ENCODE data around the gene RECQL5. TPM values are rescaled to one million over a fixed set of nuclear protein-coding genes. Genes with fewer than 3 reads are reported as not detected.
A peak's percentile ranks its signal among the peaks of the same experiment; 100 is the strongest.

The RECQL5 gene
- total RNA-seq, 1 experiment from 2014 or later: 40.0 TPM

- no CpG with 5 or more reads among the region's 12 CpGs for WGBS (ENCODE audit: extremely low coverage, insufficient read length, low lambda C conversion rate)
- H3K27me3 ChIP-seq (ENCODE audit: insufficient read depth, low read length): no peaks in the 10 kb centered on the region
- H2BK20ac ChIP-seq (ENCODE audit: low read depth, low read length, poor library complexity, severe bottlenecking): no peak overlapping the region
- H3K27me3 Mint-ChIP-seq (ENCODE audit: low read depth): peaks cover 2% of the 10 kb centered on the region
- no peak overlapping the region for H3K18ac ChIP-seq (ENCODE audit: insufficient read length, low read depth, low read length)
- H4K5ac ChIP-seq (ENCODE audit: insufficient read length, low read depth, low read length): no peak overlapping the region
- H4K91ac ChIP-seq (ENCODE audit: insufficient read length, low read depth, low read length): no peak overlapping the region
- H3K23ac ChIP-seq (ENCODE audit: insufficient read length, low read depth, low read length): no peak overlapping the region
- H3K14ac ChIP-seq (ENCODE audit: insufficient read depth, low read length): no peak overlapping the region
- no peak overlapping the region for H2BK15ac ChIP-seq (ENCODE audit: low read depth, low read length)
- H3K4me1 Mint-ChIP-seq: no peaks in the 10 kb centered on the region
- peak overlapping the region in 1 of 3 experiments; percentile 72; a peak in 1 of 7 replicates for H3K27ac Mint-ChIP-seq
- H2AK5ac ChIP-seq (ENCODE audit: insufficient read length, low read length): no peak overlapping the region
- H2BK12ac ChIP-seq (ENCODE audit: insufficient read length, low read depth, low read length): no peak overlapping the region
- no peak overlapping the region for H3T11ph ChIP-seq (ENCODE audit: low read length)
- no peaks in the 10 kb centered on the region for H3K9me3 ChIP-seq (ENCODE audit: control insufficient read depth, low read depth, low read length)
- no peaks in the 10 kb centered on the region for H3K23me2 ChIP-seq (ENCODE audit: insufficient read length, low read depth, low read length, poor library complexity, severe bottlenecking)
- H3K4me2 ChIP-seq (ENCODE audit: insufficient read depth, insufficient read length, low read length): no peak overlapping the region
- H3K4me3 Mint-ChIP-seq: no peak overlapping the region
- no peak overlapping the region for H3K4ac ChIP-seq (ENCODE audit: low read depth, low read length)
- H3K9me3 Mint-ChIP-seq: no peaks in the 10 kb centered on the region
- no peaks in the 10 kb centered on the region for H3K36me3 Mint-ChIP-seq (ENCODE audit: insufficient read depth in 1 of 3, low read depth in 3 of 3)
- H3K9ac ChIP-seq (ENCODE audit: extremely low read depth, insufficient read length, low read length): no peak overlapping the region
- no peaks in the 10 kb centered on the region for H3K4me1 ChIP-seq (ENCODE audit: insufficient read depth, low read length)
- H3K27ac ChIP-seq (ENCODE audit: insufficient read length, low read depth, low read length): no peak overlapping the region
- H4K20me1 ChIP-seq (ENCODE audit: control insufficient read depth, insufficient read depth, insufficient read length): no peaks in the 10 kb centered on the region
- no peak overlapping the region for H3K56ac ChIP-seq (ENCODE audit: insufficient read length, low read depth, low read length)
- H4K8ac ChIP-seq (replicated peaks; ENCODE audit: insufficient read length, low read depth, low read length): no peak overlapping the region
- no peak for DNase-seq
- no peak overlapping the region for H2BK5ac ChIP-seq (ENCODE audit: insufficient read length, low read length)
- no peaks in the 10 kb centered on the region for H3K79me1 ChIP-seq (ENCODE audit: insufficient read depth, low read depth, low read length, poor library complexity, severe bottlenecking)
- TF ChIP-seq CTCF (conservative IDR thresholded peaks at IDR 0.05): no peak
- H3K79me2 ChIP-seq (ENCODE audit: insufficient read depth, low read length): no peaks in the 10 kb centered on the region
- no peak overlapping the region for H2AFZ ChIP-seq (ENCODE audit: low read length)
- H2BK120ac ChIP-seq (ENCODE audit: low read depth, low read length, poor library complexity, severe bottlenecking): no peak overlapping the region
Observed at GRCh38 chr17:75604034-75604695, 62.8 kb downstream of the RECQL5 start.

All from H9 (cell line).